Measurements from ENCODE around the gene UGCG.

Gene UGCG

GRCh38 chr9:111953444-111953843 lies 56.8 kb downstream of the UGCG start:
- TF ChIP-seq CTCF (IDR thresholded peaks at IDR 0.05) = no peak

GRCh38 chr9:111955048-111955447 lies 58.4 kb downstream of the UGCG start:
- no peak for TF ChIP-seq CTCF (IDR thresholded peaks at IDR 0.05)

GRCh38 chr9:111957856-111958631 lies 61.4 kb downstream of the UGCG start:
- no peak for TF ChIP-seq CTCF (IDR thresholded peaks at IDR 0.05)

GRCh38 chr9:111959468-111960359 lies 63.1 kb downstream of the UGCG start:
- no peak for TF ChIP-seq CTCF (IDR thresholded peaks at IDR 0.05)

- no peak for TF ChIP-seq CTCF (IDR thresholded peaks at IDR 0.05)
Observed at GRCh38 chr9:111961009-111961408, 64.4 kb downstream of the UGCG start.

GRCh38 chr9:111961575-111961974 lies 65.0 kb downstream of the UGCG start:
- TF ChIP-seq CTCF (IDR thresholded peaks at IDR 0.05) = no peak

GRCh38 chr9:111962021-111962420 lies 65.4 kb downstream of the UGCG start:
- TF ChIP-seq CTCF (IDR thresholded peaks at IDR 0.05) = no peak
